ENCODE results near the gene LRRN2.

DNA sequence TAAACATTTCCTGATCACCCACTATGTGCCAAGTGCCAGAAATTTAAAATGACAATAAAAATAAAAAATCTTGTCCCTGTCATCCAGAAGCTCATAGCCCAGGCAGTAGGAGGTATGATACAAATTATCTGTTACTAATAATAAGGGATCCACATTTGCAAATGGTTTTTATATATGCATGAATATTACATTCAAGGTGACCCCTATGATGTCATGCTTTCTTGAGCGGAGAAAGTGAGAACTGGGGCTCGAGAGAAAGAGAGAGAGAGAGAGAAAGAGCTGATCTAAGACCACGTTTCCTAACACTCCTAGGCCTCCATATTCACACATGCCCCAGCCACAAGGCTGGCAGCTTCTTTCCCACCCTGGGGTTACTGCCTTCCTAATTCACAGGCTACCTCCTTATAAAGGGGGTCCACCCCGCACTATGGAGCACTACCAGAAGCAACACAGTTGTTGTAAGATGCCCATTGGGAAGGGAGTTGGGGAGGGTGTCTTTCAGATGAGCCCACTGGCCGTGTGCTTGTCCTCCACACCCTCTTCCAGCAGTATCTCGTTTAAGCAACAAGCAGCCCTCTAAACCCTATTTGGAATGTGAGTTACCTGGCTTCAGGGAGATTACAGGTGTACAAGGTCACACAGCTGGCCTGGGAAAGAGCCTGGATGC is 28.8 kb upstream of the LRRN2 start:
- TF ChIP-seq SIN3A (IDR thresholded peaks at IDR 0.05; ENCODE audit: borderline replicate concordance, insufficient read depth, low read length) (no peak), TAF1 (IDR thresholded peaks at IDR 0.05; ENCODE audit: borderline replicate concordance, insufficient read depth, low read length) (no peak)
- TF ChIP-seq, protein P1, sequence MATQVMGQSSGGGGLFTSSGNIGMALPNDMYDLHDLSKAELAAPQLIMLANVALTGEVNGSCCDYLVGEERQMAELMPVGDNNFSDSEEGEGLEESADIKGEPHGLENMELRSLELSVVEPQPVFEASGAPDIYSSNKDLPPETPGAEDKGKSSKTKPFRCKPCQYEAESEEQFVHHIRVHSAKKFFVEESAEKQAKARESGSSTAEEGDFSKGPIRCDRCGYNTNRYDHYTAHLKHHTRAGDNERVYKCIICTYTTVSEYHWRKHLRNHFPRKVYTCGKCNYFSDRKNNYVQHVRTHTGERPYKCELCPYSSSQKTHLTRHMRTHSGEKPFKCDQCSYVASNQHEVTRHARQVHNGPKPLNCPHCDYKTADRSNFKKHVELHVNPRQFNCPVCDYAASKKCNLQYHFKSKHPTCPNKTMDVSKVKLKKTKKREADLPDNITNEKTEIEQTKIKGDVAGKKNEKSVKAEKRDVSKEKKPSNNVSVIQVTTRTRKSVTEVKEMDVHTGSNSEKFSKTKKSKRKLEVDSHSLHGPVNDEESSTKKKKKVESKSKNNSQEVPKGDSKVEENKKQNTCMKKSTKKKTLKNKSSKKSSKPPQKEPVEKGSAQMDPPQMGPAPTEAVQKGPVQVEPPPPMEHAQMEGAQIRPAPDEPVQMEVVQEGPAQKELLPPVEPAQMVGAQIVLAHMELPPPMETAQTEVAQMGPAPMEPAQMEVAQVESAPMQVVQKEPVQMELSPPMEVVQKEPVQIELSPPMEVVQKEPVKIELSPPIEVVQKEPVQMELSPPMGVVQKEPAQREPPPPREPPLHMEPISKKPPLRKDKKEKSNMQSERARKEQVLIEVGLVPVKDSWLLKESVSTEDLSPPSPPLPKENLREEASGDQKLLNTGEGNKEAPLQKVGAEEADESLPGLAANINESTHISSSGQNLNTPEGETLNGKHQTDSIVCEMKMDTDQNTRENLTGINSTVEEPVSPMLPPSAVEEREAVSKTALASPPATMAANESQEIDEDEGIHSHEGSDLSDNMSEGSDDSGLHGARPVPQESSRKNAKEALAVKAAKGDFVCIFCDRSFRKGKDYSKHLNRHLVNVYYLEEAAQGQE (IDR thresholded peaks at IDR 0.05; ENCODE audit: insufficient read depth in 1 of 2, low read depth in 2 of 2, low read length in 2 of 2), result no peak

All from PFSK-1 (cell line).